Hematopoietic multipotent progenitor cell (in vitro differentiated cells): ENCODE results near the gene GLB1L. TPM values are rescaled to one million over a fixed set of nuclear protein-coding genes. Genes with fewer than 3 reads are reported as not detected.
"Not testable (repeated sequence)": the region's sequence is repeated elsewhere in the genome, so short reads cannot be mapped to it uniquely, and the experiment has no call there.

Experiments used
- DNase-seq, 3 donors: peaks; one replicate each; pipeline ENCODE4 v3.0.0-alpha.2; 2011 to 2015; ENCODE audit warnings: low read depth in 2 of 3, low spot score in 2 of 3
- total RNA-seq: library from RNA; depleted of rRNA; stranded (reverse); fragments of >200 nt; gene quantifications from one replicate; pipeline ENCODE4 v1.2.3, GENCODE V29; 2012

The GLB1L gene
- 21.8 TPM for total RNA-seq

GRCh38 chr2:219245148-219245898 is at the start of gene GLB1L, which contains the start of gene STK16:
GLB1L (minus strand) TSS chr2:219245444; CDS start chr2:219243573, 1,871 bp downstream.
STK16 (plus strand) TSS chr2:219245479; CDS start chr2:219246000, 521 bp downstream.
- DNase-seq, result peak; percentile 75 to 92 (median 91)

- peak; percentile 86 to 89 (median 86) for DNase-seq
Measured at GRCh38 chr2:219294356-219295351, 49.4 kb upstream of the GLB1L start.

- DNase-seq, result no peak
Measured at GRCh38 chr2:219293736-219294231, 48.5 kb upstream of the GLB1L start.

GRCh38 chr2:219292616-219293015 is 47.4 kb upstream of the GLB1L start:
- DNase-seq, result no peak

GRCh38 chr2:219291910-219292490 is 46.8 kb upstream of the GLB1L start:
- DNase-seq, result no peak

GRCh38 chr2:219291394-219291793 is 46.1 kb upstream of the GLB1L start:
- no peak for DNase-seq

- no peak for DNase-seq
Measured at GRCh38 chr2:219290381-219291171, 45.3 kb upstream of the GLB1L start.

GRCh38 chr2:219289537-219290361 is 44.5 kb upstream of the GLB1L start:
- peak in 2 of 3 donors; percentile 36 to 48 for DNase-seq

GRCh38 chr2:219289195-219289536 is 43.9 kb upstream of the GLB1L start:
- DNase-seq, result no peak

GRCh38 chr2:219287580-219288265 is 42.5 kb upstream of the GLB1L start:
- no peak for DNase-seq

- not testable (repeated sequence) for DNase-seq
Measured at GRCh38 chr2:219287116-219287440, 41.8 kb upstream of the GLB1L start.

GRCh38 chr2:219286436-219287115 is 41.3 kb upstream of the GLB1L start:
- no peak for DNase-seq

GRCh38 chr2:219285894-219286425 is 40.7 kb upstream of the GLB1L start:
- DNase-seq, result no peak

GRCh38 chr2:219285373-219285735 is 40.1 kb upstream of the GLB1L start:
- no peak for DNase-seq

- no peak for DNase-seq
Measured at GRCh38 chr2:219284501-219285372, 39.5 kb upstream of the GLB1L start.

- DNase-seq, result no peak
Measured at GRCh38 chr2:219282943-219283581, 37.8 kb upstream of the GLB1L start.

- DNase-seq, result no peak
Measured at GRCh38 chr2:219282375-219282774, 37.1 kb upstream of the GLB1L start.
